ENCODE data around the gene ZFAND5.

DNA sequence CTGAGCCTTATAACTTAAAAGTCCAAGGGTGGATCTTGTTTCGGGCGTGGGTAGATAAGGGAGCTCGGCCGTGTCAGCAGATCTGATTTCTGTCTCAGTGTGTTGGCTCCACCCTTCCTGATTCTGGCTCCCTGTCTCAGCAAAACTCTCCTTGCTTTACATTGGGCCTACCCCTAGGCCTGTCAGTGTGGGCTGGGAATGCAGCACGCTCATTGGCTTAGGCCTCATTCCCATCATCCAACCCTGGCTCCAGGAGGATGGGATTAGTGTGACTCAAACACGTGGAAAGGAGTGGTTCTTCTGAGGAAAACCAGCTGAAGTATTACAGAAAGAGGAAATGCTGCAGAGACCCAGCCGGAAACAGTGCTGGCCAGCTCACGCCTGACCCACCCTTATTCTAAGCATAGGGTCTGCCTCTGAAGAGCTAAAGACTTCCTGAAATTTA lies 59.9 kb downstream of the ZFAND5 start:
- TF ChIP-seq, protein P1, sequence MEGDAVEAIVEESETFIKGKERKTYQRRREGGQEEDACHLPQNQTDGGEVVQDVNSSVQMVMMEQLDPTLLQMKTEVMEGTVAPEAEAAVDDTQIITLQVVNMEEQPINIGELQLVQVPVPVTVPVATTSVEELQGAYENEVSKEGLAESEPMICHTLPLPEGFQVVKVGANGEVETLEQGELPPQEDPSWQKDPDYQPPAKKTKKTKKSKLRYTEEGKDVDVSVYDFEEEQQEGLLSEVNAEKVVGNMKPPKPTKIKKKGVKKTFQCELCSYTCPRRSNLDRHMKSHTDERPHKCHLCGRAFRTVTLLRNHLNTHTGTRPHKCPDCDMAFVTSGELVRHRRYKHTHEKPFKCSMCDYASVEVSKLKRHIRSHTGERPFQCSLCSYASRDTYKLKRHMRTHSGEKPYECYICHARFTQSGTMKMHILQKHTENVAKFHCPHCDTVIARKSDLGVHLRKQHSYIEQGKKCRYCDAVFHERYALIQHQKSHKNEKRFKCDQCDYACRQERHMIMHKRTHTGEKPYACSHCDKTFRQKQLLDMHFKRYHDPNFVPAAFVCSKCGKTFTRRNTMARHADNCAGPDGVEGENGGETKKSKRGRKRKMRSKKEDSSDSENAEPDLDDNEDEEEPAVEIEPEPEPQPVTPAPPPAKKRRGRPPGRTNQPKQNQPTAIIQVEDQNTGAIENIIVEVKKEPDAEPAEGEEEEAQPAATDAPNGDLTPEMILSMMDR (IDR thresholded peaks at IDR 0.05 in 4 of 5, conservative IDR thresholded peaks at IDR 0.05 in 1 of 5), result no peak
- peak; percentile 42 to 83 for TF ChIP-seq POLR2A (IDR thresholded peaks at IDR 0.05)

All from gastrocnemius medialis (tissue), 4 donors.